OCI-LY1 (cell line): ENCODE data around the gene GDE1.

ENCODE experiments used
- EZH2 ChIP-seq: fragments of 200-600 bp; sonication (generic), shearing (Covaris generic); IDR thresholded peaks from 2 replicates; pipeline ENCODE4 v1.8.0; 2017; ENCODE audit warnings: borderline replicate concordance, mixed run types, mild to moderate bottlenecking, antibody characterized with exemption, low read length, moderate library complexity, mixed read lengths
- TF ChIP-seq, protein P1 (sequence below): fragments of 200-600 bp; sonication (generic), shearing (Covaris generic); IDR thresholded peaks from 2 replicates; pipeline ENCODE4 v1.5.1; 2017; ENCODE audit warnings: mild to moderate bottlenecking, antibody characterized with exemption, low read length, moderate library complexity, mixed read lengths

DNA sequence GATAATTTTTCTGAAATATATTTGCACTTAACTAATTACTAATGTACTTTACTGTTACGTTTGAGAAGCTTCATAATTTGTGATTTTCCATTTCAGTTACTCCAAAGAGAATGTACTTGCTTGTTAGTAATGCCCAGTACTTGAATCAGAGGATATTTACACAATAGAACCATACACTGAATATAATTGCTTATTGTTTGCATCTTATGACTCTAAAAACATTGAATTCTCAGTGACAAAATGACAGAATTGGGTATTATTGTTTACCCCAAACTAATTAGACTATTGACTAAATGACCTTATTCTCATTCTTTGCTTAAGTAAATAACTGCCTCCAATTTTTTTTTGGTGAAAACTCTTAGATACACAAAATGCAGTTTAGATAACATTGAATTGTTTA, 10.7 kb upstream of the GDE1 start:
- TF ChIP-seq EZH2, result no peak
- TF ChIP-seq, protein P1, sequence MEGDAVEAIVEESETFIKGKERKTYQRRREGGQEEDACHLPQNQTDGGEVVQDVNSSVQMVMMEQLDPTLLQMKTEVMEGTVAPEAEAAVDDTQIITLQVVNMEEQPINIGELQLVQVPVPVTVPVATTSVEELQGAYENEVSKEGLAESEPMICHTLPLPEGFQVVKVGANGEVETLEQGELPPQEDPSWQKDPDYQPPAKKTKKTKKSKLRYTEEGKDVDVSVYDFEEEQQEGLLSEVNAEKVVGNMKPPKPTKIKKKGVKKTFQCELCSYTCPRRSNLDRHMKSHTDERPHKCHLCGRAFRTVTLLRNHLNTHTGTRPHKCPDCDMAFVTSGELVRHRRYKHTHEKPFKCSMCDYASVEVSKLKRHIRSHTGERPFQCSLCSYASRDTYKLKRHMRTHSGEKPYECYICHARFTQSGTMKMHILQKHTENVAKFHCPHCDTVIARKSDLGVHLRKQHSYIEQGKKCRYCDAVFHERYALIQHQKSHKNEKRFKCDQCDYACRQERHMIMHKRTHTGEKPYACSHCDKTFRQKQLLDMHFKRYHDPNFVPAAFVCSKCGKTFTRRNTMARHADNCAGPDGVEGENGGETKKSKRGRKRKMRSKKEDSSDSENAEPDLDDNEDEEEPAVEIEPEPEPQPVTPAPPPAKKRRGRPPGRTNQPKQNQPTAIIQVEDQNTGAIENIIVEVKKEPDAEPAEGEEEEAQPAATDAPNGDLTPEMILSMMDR, result no peak
